Measurements from ENCODE around the gene BRD4.

BRD4 gene

DNA sequence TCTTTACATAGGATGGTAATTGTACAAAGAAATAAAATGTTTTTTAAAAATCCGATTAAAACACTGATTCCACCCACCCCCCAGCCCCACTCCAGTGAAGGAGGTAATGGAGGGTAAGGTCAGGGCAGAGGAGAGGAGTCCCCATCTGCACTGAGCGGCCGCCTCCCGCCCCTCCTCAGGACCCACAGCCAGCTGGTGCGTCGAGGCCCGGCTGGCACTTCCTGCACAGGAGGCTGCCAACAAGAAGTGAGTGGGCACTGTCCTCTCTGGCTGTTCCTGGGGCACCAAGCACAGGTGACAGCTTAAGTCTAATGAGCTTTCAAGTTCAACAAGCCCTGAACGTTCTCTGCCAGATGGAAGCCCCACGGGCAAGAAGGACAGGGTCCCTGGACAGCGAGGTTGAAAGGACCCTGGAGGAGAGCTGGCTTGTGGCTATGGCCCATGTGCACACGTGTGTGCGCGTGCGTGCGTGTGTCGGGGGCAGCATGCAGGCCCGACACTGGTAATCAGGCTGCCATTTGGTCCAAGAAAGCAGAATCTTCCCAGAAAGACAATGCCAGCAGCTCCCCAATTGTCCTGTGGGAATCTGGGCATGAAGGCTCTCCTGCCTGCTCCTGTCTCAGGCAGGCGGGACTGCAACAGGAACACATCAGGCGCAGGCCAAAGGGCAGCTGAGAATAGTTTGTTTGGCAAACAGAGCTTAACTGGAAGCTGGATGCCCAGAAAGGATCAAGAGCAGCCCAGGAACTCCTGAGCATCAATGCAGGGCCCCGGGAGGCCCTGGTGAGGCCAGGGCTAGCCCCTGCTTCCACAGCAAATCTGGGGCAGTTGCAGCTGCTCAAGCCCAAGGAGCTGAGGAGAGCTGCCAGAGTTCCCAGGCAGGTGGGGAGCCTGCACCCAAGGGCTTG lies 85.0 kb downstream of the BRD4 start:
- DNase-seq: no peak

DNA sequence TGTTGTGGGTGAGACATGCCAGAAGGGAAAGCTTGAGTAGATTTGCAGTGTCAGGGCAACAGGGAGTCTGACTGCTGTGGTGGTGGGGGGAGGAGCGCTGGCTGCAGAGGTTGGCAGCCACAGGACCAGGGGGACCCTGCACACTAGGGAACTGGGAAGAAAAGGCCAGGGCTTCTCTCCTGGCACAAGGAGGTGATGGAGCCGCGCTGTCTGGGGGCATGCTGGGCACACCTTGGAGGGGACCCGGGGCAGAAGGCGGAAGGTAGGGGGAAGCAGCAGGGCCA lies 86.2 kb downstream of the BRD4 start:
- DNase-seq: no peak

DNA sequence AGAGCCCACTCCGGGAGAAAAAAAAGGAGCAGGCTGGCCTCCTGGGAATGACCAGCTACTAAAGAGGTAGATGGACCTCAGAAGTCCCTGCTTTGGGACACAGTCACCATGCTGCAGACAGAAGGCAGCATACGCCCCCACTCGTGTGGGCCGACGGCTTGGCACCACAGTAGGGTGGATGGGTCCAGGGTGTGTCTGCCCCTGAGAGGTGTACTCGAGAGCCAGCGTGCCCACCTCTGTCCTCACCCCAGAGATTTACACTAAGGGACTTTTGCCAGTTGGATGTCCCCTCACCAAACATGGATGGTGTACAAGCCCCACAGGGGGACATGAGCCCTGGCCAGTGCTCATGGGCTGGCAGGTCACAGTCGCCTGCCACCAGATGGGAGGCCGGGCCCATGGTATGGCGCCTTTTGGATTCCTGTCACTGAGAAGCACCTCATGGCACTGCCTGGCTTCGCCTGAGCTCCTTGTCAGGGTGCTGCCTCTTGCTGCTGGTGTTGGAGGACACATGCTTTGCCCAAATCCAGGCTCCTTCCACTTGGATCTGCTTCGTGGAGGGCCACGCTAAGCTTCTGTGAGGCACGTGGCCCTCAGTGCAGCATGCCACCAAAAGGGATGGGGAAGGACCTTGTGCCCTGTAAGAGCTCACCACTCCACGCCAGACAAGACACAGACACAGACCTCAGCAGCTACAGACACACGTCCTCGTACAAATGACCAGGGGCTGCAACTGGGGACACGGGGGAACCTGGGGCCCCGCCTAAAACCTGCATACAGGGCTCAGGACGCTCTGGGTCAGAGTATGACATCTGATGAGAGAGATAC lies 86.8 kb downstream of the BRD4 start:
- DNase-seq: no peak

DNA sequence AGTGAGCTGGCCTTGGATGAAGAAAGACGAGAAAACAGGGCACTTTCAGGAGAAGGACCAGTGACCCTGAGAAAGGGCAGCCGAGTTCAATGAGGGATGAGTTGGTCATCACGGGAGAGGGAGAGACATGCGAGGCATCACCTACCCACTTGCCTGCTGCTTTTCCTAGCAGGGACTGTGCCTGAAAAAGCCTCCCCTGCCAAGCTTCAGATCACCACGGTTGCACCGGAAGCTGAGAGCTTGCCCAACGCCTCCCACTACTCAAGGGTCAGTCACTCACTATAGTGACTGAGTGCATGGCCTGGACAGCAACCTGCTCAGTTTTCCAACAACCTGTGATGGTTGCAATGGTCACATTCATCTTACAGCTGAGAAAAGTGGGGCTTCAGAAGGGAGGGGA lies 87.5 kb downstream of the BRD4 start:
- no peak for DNase-seq

DNA sequence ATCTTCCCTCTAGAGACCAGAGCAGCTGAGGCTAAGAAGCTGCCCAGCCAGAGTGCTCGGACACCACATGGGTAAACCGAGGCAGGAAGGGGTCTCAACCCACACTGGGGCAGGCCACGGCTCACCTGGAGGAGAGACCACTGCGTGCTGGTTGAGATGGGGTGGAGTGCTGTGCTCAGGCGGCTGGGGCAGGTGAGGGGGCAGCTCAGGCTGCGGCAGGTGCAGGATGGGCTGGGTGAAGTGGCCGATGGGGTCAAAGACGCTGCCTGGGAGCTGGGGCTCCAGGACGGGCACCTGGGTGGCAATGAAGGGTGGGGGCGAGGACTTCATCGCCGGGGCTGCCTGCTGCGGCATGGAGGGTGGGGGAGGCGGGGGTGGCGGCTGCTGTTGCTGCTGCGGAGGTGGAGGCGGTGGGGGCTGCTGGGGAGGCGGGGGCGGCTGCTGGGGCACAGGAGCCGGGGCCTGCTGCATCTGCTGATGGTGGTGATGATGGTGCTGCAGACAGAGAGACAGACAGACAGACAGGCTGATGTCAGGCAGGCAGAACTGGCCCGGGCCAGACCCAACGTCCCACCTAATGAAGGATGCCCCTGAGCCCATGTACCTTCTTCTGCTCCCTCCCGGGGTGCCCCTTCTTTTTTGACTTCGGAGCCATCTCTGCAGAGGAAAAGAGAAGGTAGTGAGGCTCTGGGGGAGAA lies 88.1 kb downstream of the BRD4 start:
- DNase-seq: no peak

DNA sequence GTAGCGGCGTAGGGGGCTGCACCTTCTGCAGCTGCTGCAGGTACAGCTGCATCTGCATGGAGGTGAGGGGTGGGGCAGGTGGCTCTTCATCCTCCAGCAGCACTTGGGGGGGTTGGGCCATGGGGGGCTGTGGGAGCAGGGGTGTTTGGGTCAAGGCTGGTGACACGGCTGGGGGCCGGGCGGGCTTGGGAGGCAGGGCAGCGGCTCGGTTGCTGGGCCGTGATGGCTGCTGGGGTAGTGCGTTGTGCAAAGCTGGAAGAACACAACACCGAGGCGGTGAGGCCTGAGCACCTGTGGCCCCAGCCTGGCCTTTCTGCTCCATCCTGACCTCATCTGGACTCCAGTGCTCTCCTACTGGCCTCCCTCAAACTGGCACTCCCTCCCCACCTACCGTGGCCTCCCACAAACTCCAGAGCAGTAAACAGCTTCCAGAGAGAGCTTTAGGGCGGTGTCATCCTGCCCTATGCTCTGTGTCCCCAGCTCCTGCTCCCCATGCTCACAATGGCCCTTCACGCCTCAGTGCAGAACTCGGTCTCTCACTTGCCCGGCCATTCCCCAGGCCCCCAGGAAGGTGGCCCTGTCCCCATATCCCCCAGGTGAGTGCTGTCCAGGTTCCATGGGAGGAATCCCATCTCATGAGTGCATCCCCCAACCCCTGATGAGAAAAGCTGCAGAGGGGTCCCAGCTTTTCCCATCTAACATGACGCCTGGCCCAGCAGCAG lies 88.9 kb downstream of the BRD4 start:
- no peak for DNase-seq

DNA sequence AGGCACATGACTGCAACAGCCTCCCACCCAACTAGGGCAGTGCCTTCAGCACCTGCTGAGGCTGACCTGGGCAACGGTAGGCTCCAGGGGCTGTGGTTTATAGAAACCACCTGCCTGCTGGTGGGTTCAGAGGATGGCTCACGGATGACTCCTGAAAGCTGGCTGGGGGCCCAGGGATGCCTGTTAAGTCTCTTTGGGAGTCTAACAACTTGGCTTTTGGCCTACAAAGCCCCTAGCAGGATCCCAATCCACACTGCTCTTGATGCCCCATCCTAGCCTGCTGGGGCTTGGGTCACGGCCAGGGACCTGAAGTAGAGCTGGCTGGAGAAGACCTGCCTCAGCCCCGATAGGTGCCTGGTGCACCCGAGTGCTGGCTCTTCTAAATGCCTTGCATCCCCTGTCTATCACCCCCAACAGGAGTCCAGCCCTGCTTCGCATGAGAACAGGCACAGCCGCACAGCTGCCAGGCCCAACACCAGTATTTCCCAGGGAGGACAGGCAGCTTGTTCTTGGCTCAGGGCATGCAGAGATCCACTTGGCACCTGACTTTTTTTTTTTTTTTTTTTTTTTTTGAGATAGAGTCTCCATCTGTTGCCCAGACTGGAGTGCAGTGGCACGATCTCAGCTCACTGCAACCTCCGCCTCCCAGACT lies 91.0 kb downstream of the BRD4 start:
- DNase-seq: no peak

DNA sequence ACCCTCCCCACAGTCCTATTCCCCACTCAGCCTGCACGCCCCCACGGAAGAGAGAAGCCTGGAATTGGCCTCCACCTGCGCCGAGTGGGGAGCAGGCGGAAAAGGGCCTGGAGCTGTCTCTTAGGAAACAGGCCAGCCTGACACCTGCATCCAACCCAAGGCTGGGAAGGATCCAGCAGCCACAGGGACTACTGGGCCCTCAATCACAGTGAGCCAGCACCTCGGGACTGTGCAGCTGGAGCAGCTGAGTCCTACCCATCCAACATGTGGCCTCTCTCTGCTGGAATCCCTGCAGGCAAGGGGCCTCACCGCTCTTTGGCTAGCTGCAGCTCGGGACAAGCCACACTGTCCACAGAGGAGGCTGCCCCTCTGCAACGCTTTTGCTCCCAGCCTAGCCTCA lies 91.8 kb downstream of the BRD4 start:
- no peak for DNase-seq

DNA sequence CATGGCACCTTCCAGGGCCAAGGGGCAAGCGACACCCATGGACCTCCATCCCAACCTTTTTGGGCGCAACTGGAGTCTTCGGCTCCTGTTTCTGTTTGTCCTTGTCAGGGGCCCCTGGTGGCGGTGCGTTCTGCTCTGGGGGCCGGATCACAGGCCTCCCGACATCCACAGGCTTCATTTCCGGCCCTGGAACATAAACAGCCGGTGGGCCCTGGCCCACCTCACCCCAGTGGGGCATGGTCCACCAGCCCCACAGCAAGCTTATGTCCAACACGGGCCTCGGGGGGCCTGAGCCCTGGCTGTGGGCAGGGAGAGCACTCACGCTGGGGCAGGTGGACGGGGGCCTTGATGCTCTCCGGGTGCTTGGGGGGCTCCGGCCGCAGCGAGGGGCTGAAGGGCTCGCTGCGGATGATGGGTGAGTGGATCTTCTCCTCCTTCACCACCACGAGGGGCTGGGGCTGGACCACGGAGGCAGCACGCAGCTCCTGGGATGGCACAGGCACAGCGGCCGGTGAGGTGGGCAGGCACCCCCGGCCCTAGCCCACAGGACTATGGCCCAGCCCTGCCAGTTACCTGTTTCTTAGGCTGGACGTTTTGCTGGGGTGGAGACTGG lies 92.9 kb downstream of the BRD4 start:
- no peak for DNase-seq

DNA sequence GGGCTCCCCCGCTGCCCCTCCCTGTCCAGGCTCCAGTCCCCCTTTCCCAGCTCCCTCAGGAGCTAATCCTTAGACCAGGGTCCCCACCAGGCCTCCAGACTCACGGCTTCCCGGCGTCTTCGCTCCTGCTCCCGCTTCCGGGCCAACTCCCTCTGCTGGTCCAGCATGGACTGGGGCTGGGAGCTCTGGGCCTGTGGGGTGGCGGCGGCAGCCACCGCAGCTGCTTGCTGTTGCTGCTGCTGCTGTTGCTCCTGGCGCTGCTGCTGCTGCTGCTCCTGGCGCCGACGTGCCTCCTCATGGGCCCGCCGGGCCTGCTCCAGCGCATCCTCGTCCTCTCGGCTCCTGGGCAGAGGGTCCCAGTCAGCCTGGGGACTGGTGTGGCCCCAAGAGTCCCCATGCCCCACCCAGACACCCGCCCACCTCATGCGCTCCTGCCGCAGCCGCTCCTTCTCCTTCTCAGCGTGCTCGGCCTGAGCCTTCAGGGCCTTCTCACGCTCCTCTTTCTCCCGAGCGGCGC lies 93.6 kb downstream of the BRD4 start:
- DNase-seq: no peak

DNA sequence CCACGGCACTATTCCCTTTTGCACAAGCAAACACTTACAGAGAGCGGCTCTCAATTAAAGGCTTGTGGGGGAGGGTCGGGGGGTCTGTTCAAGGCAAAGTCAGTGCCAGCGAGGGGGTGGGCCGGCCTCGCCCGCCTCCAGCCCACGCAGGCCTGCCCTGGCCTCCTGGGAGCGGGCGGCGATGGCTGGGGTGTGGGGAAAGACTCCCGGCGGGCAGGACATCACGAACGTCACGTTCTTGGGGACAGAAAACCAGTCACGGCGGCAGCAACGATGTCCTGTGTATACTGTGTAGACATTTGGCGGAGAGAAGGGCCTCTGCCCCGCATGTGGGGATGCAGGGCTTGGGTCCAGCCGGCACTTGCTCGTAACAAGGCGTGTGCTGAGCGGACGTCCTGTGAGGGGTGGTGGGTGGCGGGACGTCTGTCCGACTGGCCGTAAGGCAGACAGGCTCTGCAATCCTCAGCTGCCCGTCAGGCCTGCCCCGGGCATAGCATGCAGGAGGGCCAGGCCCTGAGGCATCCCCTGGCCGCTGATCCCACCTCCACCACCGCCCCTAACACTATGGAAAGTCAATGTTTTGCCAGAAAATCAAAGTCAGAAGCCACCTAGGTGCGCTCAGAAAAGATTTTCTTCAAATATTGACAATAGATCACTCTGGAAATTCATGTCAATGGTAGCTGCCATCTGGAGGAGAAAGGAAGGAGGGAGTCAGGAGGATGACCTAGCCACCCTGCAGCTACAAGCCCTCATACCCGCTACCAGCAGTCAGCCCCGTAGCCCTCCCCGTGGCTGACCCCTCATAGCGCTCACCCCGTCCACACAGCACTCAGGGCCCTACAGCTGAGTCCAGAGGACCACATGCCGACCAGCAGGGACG lies 94.3 kb downstream of the BRD4 start:
- DNase-seq: no peak

DNA sequence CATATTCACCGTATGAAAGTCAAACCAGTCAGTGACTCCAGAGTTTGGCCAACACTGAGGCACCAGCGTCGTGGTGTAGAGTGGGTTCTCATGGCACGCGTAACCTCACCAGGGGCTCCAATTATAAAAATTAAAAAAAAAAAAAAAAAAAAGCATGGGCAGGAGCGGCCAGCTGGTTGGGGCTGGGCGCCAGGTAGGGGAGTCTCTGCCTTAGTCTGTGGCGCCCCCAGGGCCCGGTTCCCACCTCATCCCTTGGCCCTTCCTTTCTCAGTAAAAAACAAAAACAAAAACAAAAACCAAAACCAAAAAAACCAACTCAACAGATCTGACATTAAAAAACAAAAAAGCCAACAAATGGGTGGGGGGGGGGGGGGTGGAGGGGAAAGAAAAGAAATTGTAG lies 95.5 kb downstream of the BRD4 start:
- no peak for DNase-seq

DNA sequence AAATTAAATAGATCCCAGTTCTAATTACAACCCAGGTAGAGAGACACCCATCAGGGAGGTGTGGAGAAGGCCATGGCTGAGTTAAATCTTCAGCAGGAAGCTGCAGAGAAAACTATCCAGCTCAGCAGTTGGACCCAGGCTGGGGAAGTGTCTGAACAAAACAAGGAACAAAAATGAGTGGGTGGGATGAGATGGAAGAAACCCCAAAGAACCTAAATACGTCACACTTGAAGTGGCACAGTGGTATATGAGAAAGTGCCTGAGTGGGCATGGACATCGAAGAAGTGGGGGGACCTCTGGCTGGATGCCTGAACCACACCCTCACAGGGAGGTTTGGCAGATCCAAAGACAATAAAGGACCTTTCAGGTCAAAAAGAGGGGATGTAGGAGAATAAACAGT lies 96.6 kb downstream of the BRD4 start:
- no peak for DNase-seq

DNA sequence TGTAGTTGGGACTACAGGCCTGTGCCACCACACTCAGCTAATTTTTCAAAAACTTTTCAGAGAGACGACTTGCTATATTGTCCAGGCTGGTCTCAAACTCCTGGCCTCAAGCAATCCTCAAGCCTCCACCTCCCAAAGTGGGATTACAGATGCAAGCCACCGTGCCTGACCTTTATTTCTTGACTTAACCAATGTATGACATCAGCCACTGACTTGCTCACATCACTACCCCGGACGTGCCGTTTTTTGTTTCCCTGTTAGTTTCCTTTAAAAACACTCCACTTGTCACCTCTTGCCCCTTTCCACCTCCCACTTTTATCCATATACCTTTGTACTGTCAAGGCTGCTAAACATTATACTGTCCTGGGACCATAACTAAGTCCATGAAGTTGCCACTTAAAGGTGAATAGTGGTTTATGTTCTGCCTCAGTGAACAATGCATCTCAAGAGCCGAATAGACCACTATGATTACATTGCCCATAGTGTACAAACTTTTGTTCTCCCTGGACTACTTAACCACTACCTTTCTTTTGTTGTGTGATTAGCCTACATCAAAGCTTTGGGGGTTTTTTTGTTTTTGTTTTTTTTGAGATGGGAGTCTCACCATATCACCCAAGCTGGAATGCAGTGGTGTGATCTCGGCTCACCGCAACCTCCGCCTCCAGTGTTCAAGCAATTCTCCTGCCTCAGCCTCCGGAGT lies 97.8 kb downstream of the BRD4 start:
- no peak for DNase-seq

DNA sequence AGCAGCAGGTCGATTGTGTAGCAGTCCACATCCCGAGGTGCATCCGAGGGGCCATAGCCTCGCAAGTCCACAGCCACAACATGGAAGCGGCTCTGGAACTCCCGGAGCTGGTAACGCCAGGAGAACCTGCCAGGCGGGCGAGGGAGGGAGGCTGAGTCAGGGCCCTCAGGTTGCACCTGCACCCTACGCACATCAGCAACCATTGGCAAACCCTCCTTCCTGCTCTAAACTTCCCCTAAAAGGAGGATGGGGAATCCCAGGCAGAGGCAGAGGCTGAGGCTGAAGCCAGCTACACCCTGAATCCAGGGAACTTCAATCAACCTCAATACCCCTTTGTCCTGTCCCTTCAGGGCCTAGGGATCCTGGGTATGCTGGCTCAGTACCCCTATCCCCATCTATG lies 101.1 kb downstream of the BRD4 start:
- no peak for DNase-seq

DNA sequence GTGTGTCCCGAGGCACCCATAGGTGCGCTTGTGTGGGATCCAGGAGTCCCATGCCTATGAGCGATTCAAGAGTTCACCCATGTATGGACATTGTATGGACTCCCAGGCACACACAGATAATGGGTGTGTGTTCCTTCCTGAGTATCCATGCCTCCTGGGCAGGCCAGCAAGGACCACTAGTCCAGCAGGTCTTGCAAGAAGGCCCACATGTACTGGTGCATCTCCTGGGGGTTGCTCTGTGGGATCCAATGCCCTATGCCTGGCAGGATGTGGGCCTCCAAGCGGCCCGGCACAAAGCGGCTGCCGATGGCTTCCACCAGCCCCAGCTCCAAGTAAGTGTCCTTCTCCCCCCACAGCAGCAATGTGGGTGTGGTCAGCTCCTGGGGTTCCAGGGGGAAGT lies 105.1 kb downstream of the BRD4 start:
- DNase-seq: no peak

DNA sequence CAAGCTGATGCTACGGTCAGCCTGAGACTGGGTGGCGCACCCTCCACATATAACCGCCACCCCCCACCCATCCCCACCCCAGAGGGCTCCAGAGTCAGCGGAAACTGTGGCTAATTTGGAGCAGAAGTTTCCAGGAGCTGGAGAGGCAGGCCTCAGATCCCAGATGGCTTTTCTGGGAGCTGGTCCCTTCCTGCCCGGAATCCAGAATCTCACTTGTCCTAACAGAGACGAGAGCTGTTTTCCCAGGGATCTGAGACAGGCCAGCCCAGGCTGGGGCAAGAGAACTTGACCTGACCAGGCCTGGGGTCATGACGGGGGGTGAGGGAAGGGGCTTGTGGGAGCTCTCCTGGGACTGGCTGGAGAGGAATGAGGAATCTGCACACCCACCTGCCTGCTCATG lies 106.6 kb downstream of the BRD4 start:
- DNase-seq: no peak

DNA sequence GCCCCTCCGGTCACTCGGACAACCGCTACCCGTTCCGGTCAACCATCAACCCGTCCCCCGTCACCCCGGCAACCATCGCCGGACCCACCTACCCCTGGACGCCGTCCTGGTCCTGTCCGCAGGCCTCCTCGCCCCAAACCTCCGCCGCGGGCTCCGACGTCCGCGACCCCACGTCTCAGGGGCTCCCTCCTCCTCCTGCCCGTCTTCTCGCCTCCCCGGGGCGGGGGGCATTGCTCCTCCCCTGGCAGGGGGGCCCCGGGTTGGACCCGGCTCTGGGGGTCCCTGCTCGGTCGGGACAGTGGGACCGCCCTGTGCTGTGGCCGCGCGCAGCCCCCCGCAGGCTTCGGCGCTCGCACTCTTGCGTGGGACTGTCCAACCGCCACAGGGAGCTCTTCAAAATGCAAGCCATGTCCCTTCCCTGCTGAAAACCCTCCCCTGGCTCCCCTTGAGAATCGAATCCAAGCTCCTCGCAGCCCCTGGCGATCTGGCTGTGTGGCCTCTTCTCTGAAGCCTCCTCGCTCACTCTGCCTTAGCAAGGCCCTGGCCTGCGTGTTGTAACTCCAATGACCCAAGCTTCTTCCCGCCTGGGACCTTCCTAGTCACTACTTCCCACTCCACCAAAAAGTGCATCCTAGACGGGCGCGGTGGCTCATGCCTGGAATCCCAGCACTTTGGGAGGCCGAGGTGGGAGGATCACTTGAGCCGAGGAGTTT lies 108.5 kb downstream of the BRD4 start:
- no peak for DNase-seq
